PFSK-1 (cell line): Measurements from ENCODE around the gene NAP1L4.

Source experiments
- FOXP2 ChIP-seq: optimal IDR thresholded peaks from 2 replicates; pipeline ENCODE3; 2011; ENCODE audit warnings: borderline replicate concordance, control low read depth, inconsistent platforms; ENCODE audit not compliant: insufficient read depth; ENCODE audit errors: extremely low read length, extremely low read depth
- POLR2AphosphoS5 ChIP-seq: IDR thresholded peaks from 2 replicates; pipeline ENCODE4 v1.6.1; 2012; ENCODE audit warnings: low read depth, mild to moderate bottlenecking, control low read depth, low read length, moderate library complexity
- TAF1 ChIP-seq: IDR thresholded peaks from 2 replicates; pipeline ENCODE4 v1.6.1; 2012; ENCODE audit warnings: low read length, control low read depth, borderline replicate concordance; ENCODE audit not compliant: insufficient read depth
- TF ChIP-seq, protein P1 (sequence below), 2 experiments: IDR thresholded peaks; 2 replicates each; pipeline versions ENCODE4 v1.6.1 to v1.8.0; 2011 to 2012; ENCODE audit warnings: low read depth in 2 of 2, low read length in 2 of 2, control low read depth in 1 of 2, inconsistent platforms in 1 of 2, mild to moderate bottlenecking in 1 of 2, moderate library complexity in 1 of 2; ENCODE audit not compliant: insufficient read depth in 1 of 2

DNA sequence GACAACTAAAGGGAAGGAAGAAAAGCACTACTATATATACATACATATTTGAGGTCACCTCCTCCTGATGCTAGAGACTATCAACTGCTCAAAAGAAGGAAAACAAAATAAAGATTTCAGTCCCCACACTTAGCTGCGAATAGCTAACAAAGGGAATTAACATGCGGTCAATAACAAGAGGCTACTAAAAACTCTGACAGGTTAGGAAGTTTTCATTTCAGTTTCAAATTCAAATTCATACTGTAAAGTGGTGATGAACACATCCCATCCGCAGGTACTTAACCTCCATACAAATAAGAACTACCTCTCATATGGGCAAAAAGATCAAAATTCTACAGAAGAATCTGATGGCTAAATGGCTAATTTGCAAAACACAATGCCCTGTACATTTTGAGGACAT is 2.6 kb downstream of the NAP1L4 start:
- TF ChIP-seq, protein P1, sequence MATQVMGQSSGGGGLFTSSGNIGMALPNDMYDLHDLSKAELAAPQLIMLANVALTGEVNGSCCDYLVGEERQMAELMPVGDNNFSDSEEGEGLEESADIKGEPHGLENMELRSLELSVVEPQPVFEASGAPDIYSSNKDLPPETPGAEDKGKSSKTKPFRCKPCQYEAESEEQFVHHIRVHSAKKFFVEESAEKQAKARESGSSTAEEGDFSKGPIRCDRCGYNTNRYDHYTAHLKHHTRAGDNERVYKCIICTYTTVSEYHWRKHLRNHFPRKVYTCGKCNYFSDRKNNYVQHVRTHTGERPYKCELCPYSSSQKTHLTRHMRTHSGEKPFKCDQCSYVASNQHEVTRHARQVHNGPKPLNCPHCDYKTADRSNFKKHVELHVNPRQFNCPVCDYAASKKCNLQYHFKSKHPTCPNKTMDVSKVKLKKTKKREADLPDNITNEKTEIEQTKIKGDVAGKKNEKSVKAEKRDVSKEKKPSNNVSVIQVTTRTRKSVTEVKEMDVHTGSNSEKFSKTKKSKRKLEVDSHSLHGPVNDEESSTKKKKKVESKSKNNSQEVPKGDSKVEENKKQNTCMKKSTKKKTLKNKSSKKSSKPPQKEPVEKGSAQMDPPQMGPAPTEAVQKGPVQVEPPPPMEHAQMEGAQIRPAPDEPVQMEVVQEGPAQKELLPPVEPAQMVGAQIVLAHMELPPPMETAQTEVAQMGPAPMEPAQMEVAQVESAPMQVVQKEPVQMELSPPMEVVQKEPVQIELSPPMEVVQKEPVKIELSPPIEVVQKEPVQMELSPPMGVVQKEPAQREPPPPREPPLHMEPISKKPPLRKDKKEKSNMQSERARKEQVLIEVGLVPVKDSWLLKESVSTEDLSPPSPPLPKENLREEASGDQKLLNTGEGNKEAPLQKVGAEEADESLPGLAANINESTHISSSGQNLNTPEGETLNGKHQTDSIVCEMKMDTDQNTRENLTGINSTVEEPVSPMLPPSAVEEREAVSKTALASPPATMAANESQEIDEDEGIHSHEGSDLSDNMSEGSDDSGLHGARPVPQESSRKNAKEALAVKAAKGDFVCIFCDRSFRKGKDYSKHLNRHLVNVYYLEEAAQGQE (IDR thresholded peaks at IDR 0.05; ENCODE audit: insufficient read depth in 1 of 2, low read depth in 2 of 2, low read length in 2 of 2), result no peak
- TF ChIP-seq TAF1 (no peak), POLR2AphosphoS5 (no peak), FOXP2 (no peak)
